CD4-positive, alpha-beta memory T cell (primary cell): ENCODE measurements around the gene C16orf95. TPM values are rescaled to one million over a fixed set of nuclear protein-coding genes. Genes with fewer than 3 reads are reported as not detected.
"Not testable (repeated sequence)": the region's sequence is repeated elsewhere in the genome, so short reads cannot be mapped to it uniquely, and the experiment has no call there.

Source experiments
- CTCF ChIA-PET: fragments of 350-600 bp; sonication (Branson Sonifier 250); formaldehyde crosslinking; loops from one replicate; lab custom pipeline; 2021; ENCODE audit warnings: inconsistent platforms; ENCODE audit not compliant: partially characterized antibody; lab: Charles Lee
- POLR2A ChIA-PET: fragments of 350-600 bp; sonication (Branson Sonifier 250); formaldehyde crosslinking; loops from one replicate; lab custom pipeline; 2021; ENCODE audit not compliant: partially characterized antibody; lab: Charles Lee
- DNase-seq, 5 donors: peaks; one replicate each; pipeline versions ENCODE4 v3.0.0 to v3.0.0-alpha.2; 2020 to 2022; ENCODE audit warnings: mixed read lengths in 1 of 5
- H3K27ac ChIP-seq: one replicate; pipeline ENCODE4 v1.7.0; 2013; ENCODE audit warnings: low read depth, low read length
- H3K27me3 ChIP-seq: 2 replicates; pipeline ENCODE4 v1.7.0; 2013; ENCODE audit warnings: mild to moderate bottlenecking, low read length, moderate library complexity; ENCODE audit not compliant: insufficient read depth
- H3K36me3 ChIP-seq: 2 replicates; pipeline ENCODE4 v1.7.0; 2013; ENCODE audit warnings: mild to moderate bottlenecking, low read length, moderate library complexity; ENCODE audit not compliant: insufficient read depth
- H3K4me1 ChIP-seq: 2 replicates; pipeline ENCODE4 v1.7.0; 2013; ENCODE audit warnings: mild to moderate bottlenecking, low read length, moderate library complexity; ENCODE audit not compliant: insufficient read depth
- H3K4me3 ChIP-seq, 2 donors: one replicate each; pipeline ENCODE4 v1.7.0; 2013; ENCODE audit warnings: low read length in 2 of 2, mild to moderate bottlenecking in 1 of 2
- H3K9me3 ChIP-seq, 2 donors: one replicate each; pipeline ENCODE4 v1.7.0; 2013; ENCODE audit warnings: low read length in 2 of 2, control low read depth in 1 of 2; ENCODE audit not compliant: control insufficient read depth in 1 of 2
- H3K27ac Mint-ChIP-seq, 7 donors: one replicate each; pipeline ENCODE4 v1.8.0; 2020 to 2021; ENCODE audit warnings: mixed read lengths in 7 of 7, mild to moderate bottlenecking in 6 of 7, inconsistent platforms in 3 of 7, moderate library complexity in 3 of 7
- H3K27me3 Mint-ChIP-seq, 2 donors: one replicate each; pipeline ENCODE4 v1.8.0; 2020 to 2021; ENCODE audit warnings: mixed read lengths in 2 of 2
- H3K36me3 Mint-ChIP-seq, 2 donors: one replicate each; pipeline ENCODE4 v1.8.0; 2020 to 2021; ENCODE audit warnings: mixed read lengths in 2 of 2, inconsistent platforms in 1 of 2, mild to moderate bottlenecking in 1 of 2
- H3K4me1 Mint-ChIP-seq, 4 donors: one replicate each; pipeline ENCODE4 v1.8.0; 2020 to 2021; ENCODE audit warnings: mixed read lengths in 4 of 4, mild to moderate bottlenecking in 1 of 4
- H3K4me3 Mint-ChIP-seq, 8 donors: one replicate each; pipeline ENCODE4 v1.8.0; 2020 to 2021; ENCODE audit warnings: mixed read lengths in 8 of 8, mild to moderate bottlenecking in 7 of 8, moderate library complexity in 6 of 8, inconsistent platforms in 3 of 8
- H3K9me3 Mint-ChIP-seq, 8 donors: one replicate each; pipeline ENCODE4 v1.8.0; 2020 to 2021; ENCODE audit warnings: mixed read lengths in 8 of 8, mild to moderate bottlenecking in 5 of 8, inconsistent platforms in 3 of 8, moderate library complexity in 1 of 8
- intact Hi-C: fragments of 100-400 bp; cut with micrococcal nuclease; formaldehyde crosslinking; loops from one replicate; pipeline ENCODE4 v1.15.1; 2023
- polyA plus RNA-seq, 2 donors: library from polyadenylated mRNA; unstranded; fragments of 300-500 nt; fragmentation: Illumina TruSeq; gene quantifications; one replicate each; pipeline ENCODE4 v1.2.3, GENCODE V29; 2021
- total RNA-seq, 2 experiments: library from RNA; stranded (reverse); gene quantifications; one replicate each; pipeline ENCODE4 v1.2.3, GENCODE V29; 2021

The C16orf95 gene
- total and polyA plus RNA-seq, 4 experiments from 2014 or later, result 1.4 to 2.4 (median 1.6) TPM

- Mint-ChIP-seq H3K4me1 (no peaks in the 10 kb centered on the region), H3K27me3 (no peaks in the 10 kb centered on the region), H3K36me3 (peaks cover 0 to 4% of the 10 kb centered on the region in 2 donors), H3K4me3 (no peak overlapping the region), H3K9me3 (peaks cover 0 to 11% (median 2%) of the 10 kb centered on the region in 8 donors), H3K27ac (no peak overlapping the region)
- no peak for DNase-seq
- CTCF ChIA-PET, result no interaction called here
- no peaks in the 10 kb centered on the region for H3K36me3 ChIP-seq
- H3K27ac ChIP-seq, result no peak overlapping the region
- H3K9me3 ChIP-seq, result no peaks in the 10 kb centered on the region
- no peak overlapping the region for H3K4me3 ChIP-seq
- no peaks in the 10 kb centered on the region for H3K27me3 ChIP-seq
- H3K4me1 ChIP-seq, result no peaks in the 10 kb centered on the region
- POLR2A ChIA-PET, result no interaction called here
- intact Hi-C loops, result no loop called here
Measured at GRCh38 chr16:87263418-87264052, 53.7 kb downstream of the C16orf95 start.

GRCh38 chr16:87259431-87259830, 57.8 kb downstream of the C16orf95 start:
- no peak overlapping the region for H3K4me3 Mint-ChIP-seq
- ChIA-PET POLR2A (no interaction called here), CTCF (no interaction called here)

GRCh38 chr16:87258653-87259052, 58.5 kb downstream of the C16orf95 start:
- H3K27me3 Mint-ChIP-seq, H3K9me3 ChIP-seq, H3K36me3 ChIP-seq, H3K27ac ChIP-seq, H3K4me3 Mint-ChIP-seq, intact Hi-C loops, CTCF ChIA-PET, H3K4me1 ChIP-seq, H3K4me1 Mint-ChIP-seq, H3K27me3 ChIP-seq, DNase-seq, H3K36me3 Mint-ChIP-seq, H3K4me3 ChIP-seq, POLR2A ChIA-PET: not testable (repeated sequence)
- Mint-ChIP-seq H3K9me3 (peaks cover 0 to 11% (median 0%) of the 10 kb centered on the region in 8 donors), H3K27ac (peak overlapping the region in 1 of 7 donors; percentile 52)

More at GRCh38 chr16:87259431-87259830, 57.8 kb downstream of the C16orf95 start:
- no peaks in the 10 kb centered on the region for H3K4me1 Mint-ChIP-seq
- H3K9me3 Mint-ChIP-seq, result peaks cover 0 to 11% (median 0%) of the 10 kb centered on the region in 8 donors
- intact Hi-C loops, result no loop called here
- H3K4me3 ChIP-seq, result no peak overlapping the region
- no peaks in the 10 kb centered on the region for H3K36me3 Mint-ChIP-seq
- no peaks in the 10 kb centered on the region for H3K27me3 ChIP-seq
- DNase-seq, result no peak
- no peak overlapping the region for H3K27ac ChIP-seq
- no peak overlapping the region for H3K27ac Mint-ChIP-seq
- H3K9me3 ChIP-seq, result no peaks in the 10 kb centered on the region
- H3K27me3 Mint-ChIP-seq, result no peaks in the 10 kb centered on the region
- H3K36me3 ChIP-seq, result no peaks in the 10 kb centered on the region
- H3K4me1 ChIP-seq, result no peaks in the 10 kb centered on the region

GRCh38 chr16:87255866-87256265, 61.3 kb downstream of the C16orf95 start:
- H3K4me1 ChIP-seq, result no peaks in the 10 kb centered on the region
- POLR2A ChIA-PET, result no interaction called here
- no peaks in the 10 kb centered on the region for H3K9me3 ChIP-seq
- Mint-ChIP-seq H3K27me3 (no peaks in the 10 kb centered on the region), H3K4me3 (no peak overlapping the region), H3K36me3 (no peaks in the 10 kb centered on the region), H3K4me1 (no peaks in the 10 kb centered on the region), H3K9me3 (peaks cover 0 to 6% (median 0%) of the 10 kb centered on the region in 8 donors), H3K27ac (no peak overlapping the region)
- no peak for DNase-seq
- intact Hi-C loops, result no loop called here
- CTCF ChIA-PET, result interaction anchor here (0.7 kb wide), 1 partner anchor 194 kb away, joined by 3 read pairs; no protein-coding TSS in a partner anchor
- no peak overlapping the region for H3K4me3 ChIP-seq
- H3K27me3 ChIP-seq, result no peaks in the 10 kb centered on the region
- no peak overlapping the region for H3K27ac ChIP-seq
- no peaks in the 10 kb centered on the region for H3K36me3 ChIP-seq

GRCh38 chr16:87254734-87255133, 62.5 kb downstream of the C16orf95 start:
- H3K4me1 Mint-ChIP-seq, result no peaks in the 10 kb centered on the region

GRCh38 chr16:87254296-87254695, 62.9 kb downstream of the C16orf95 start:
- no peak overlapping the region for H3K4me3 Mint-ChIP-seq
- no peak for DNase-seq
- no peak overlapping the region for H3K27ac Mint-ChIP-seq
- no peaks in the 10 kb centered on the region for H3K27me3 Mint-ChIP-seq
- POLR2A ChIA-PET, result no interaction called here
- no peak overlapping the region for H3K27ac ChIP-seq
- no peaks in the 10 kb centered on the region for H3K27me3 ChIP-seq
- H3K4me3 ChIP-seq, result no peak overlapping the region
- H3K36me3 Mint-ChIP-seq, result no peaks in the 10 kb centered on the region
- H3K4me1 Mint-ChIP-seq, result no peaks in the 10 kb centered on the region
- CTCF ChIA-PET, result no interaction called here
- no peaks in the 10 kb centered on the region for H3K9me3 Mint-ChIP-seq
- no peaks in the 10 kb centered on the region for H3K9me3 ChIP-seq
- intact Hi-C loops, result no loop called here
- no peaks in the 10 kb centered on the region for H3K36me3 ChIP-seq
- no peaks in the 10 kb centered on the region for H3K4me1 ChIP-seq

More at GRCh38 chr16:87254734-87255133, 62.5 kb downstream of the C16orf95 start:
- Histone ChIP-seq H3K27me3 (no peaks in the 10 kb centered on the region), H3K4me3 (no peak overlapping the region), H3K36me3 (no peaks in the 10 kb centered on the region), H3K27ac (no peak overlapping the region), H3K4me1 (no peaks in the 10 kb centered on the region), H3K9me3 (no peaks in the 10 kb centered on the region)
- Mint-ChIP-seq H3K27ac (no peak overlapping the region), H3K36me3 (no peaks in the 10 kb centered on the region), H3K4me3 (no peak overlapping the region), H3K27me3 (no peaks in the 10 kb centered on the region), H3K9me3 (no peaks in the 10 kb centered on the region)
- CTCF ChIA-PET, result no interaction called here
- DNase-seq, result no peak
- intact Hi-C loops, result no loop called here
- POLR2A ChIA-PET, result no interaction called here

- POLR2A ChIA-PET, result no interaction called here
- H3K4me1 Mint-ChIP-seq, result no peaks in the 10 kb centered on the region
- no peaks in the 10 kb centered on the region for H3K27me3 ChIP-seq
Measured at GRCh38 chr16:87253536-87253935, 63.7 kb downstream of the C16orf95 start.

More at GRCh38 chr16:87253536-87253935, 63.7 kb downstream of the C16orf95 start:
- no peaks in the 10 kb centered on the region for H3K4me1 ChIP-seq
- CTCF ChIA-PET, result no interaction called here
- H3K36me3 ChIP-seq, result no peaks in the 10 kb centered on the region
- H3K4me3 ChIP-seq, result no peak overlapping the region
- no peak overlapping the region for H3K27ac ChIP-seq
- Mint-ChIP-seq H3K36me3 (no peaks in the 10 kb centered on the region), H3K9me3 (no peaks in the 10 kb centered on the region), H3K27me3 (no peaks in the 10 kb centered on the region), H3K27ac (no peak overlapping the region), H3K4me3 (no peak overlapping the region)
- H3K9me3 ChIP-seq, result no peaks in the 10 kb centered on the region
- intact Hi-C loops, result no loop called here
- DNase-seq, result no peak
